GM12892 (cell line): ENCODE results near the gene SATL1.

Source experiments
- POLR2A ChIP-seq: IDR thresholded peaks from 2 replicates; pipeline ENCODE4 v1.6.1; 2011; ENCODE audit warnings: low read depth, low read length, control low read depth
- POLR2AphosphoS5 ChIP-seq: IDR thresholded peaks from 2 replicates; pipeline ENCODE4 v1.6.1; 2011; ENCODE audit warnings: low read depth, low read length, control low read depth
- TAF1 ChIP-seq: IDR thresholded peaks from 2 replicates; pipeline ENCODE4 v1.6.1; 2011; ENCODE audit warnings: low read depth, mild to moderate bottlenecking, control low read depth, low read length, borderline replicate concordance

GRCh38 chrX:85112293-85112692, 131.3 kb downstream of the SATL1 start:
- TF ChIP-seq POLR2A, result no peak
- TF ChIP-seq POLR2AphosphoS5, result no peak
- TF ChIP-seq TAF1, result no peak
